ENCODE results near the gene GSTO2.
"Not testable (repeated sequence)": the region's sequence is repeated elsewhere in the genome, so short reads cannot be mapped to it uniquely, and the experiment has no call there.

Gene GSTO2

GRCh38 chr10:104268713-104269645, at the start of gene GSTO2:
TSS of gene GSTO2 (plus strand) at chr10:104269184. CDS start at chr10:104274916, 5,732 bp downstream.
- DNase-seq: peak; percentile 99

GRCh38 chr10:104220522-104220921, 48.5 kb upstream of the GSTO2 start:
- DNase-seq: no peak

GRCh38 chr10:104223304-104223703, 45.7 kb upstream of the GSTO2 start:
- DNase-seq: no peak

DNA sequence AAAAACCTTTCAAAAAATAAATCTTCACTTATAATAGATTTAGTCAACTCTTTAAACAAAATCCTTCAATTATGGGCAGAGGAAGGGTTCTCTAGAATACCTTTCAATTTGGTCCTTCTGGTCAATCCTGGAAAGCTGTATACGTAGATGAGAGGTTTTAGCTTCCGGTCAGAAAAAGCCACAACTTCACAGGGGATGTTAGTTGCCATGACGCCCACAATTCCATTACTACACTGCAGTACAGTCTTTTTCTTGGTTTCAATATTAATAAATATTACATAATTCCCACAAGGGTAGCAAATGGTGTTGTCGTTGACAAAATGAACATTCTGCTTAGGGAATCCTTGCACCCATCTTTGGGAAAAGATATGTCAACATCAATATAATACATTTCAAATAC, 38.5 kb upstream of the GSTO2 start:
- peak; percentile 13 for DNase-seq

DNA sequence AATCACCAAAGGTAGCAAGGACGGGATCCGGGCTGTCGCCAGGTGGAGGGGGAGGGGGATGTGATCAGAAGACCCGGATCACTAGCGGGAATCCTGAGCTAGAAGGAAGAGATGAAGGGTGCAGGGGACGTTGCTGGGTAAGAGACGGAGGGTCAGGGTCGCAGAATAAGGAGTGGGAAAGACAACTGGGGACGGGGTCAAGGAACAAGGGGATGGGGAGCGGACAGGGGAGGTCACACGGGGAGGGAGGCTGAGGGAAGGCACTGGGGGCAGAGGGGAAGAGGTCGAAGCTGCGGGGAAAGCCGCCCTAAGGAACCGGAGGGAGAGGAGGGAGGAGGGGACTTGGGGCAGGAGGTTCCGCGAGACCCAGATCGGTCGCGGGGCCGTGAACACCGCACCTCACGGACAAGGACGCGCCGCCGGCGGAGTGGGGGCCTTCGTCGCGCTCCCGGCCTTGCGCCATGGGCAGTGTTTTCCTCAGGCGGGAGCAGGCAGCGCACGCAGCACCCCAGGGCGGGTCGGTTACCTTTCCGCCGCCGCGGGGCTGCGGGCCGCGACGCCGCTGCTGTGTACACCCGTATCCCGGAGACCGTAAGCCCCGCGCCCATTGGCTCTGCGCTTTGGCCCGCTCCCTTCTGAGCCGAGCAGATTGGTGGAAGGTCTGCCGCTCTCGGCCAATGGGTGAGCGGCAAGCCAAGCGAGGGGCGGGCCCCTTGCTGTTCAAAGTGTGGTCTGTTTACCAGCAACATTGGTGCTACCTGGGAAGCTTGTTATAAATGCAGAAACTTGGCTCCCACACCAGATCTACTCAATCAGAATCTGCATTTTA, 37.0 kb upstream of the GSTO2 start, which contains the start of gene CFAP43:
CFAP43 (minus strand) TSS at position 581 of the 829 bp plus-strand sequence; CDS start at position 463, 118 bp downstream.
- peak; percentile 98 for DNase-seq

- no peak for DNase-seq
Measured at GRCh38 chr10:104232613-104233102, 36.3 kb upstream of the GSTO2 start.

DNA sequence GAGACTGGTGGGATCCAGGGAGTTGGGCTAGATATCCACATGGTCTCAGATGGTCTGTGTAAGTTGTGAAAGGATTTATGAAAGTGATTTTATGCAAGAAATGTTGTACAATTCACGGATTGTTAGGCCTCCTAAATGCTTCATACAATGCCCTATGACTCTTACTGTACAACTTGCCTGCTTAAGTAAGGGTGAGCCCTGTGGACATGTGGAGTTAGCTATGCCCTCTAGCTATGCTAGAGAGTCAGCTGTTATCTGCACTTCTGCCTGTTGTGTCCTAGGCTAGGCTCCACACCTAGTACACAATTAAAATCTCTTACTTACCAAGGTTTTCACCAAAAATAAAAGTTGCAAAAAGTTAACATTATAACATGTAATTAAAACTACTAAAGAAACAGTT, 35.2 kb upstream of the GSTO2 start:
- peak; percentile 15 for DNase-seq

DNA sequence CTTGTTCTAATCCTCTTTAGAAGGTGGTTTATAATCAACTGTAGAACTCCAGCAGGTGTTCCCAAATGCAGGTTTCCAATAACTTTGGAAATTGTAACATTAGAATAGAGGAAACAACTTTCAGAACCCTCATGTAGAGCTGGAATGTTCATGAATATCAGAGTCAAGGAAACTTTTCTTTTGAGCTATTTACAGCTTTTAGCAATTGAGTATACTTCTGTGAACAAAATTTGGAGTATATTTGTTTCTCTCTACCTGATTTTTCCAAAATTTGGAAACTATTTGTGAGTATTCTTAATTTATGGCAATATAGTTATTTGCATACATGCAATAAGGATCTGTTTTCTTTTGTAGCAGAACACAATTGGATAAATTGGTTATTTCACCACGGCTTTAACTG, 34.0 kb upstream of the GSTO2 start:
- DNase-seq: no peak

DNA sequence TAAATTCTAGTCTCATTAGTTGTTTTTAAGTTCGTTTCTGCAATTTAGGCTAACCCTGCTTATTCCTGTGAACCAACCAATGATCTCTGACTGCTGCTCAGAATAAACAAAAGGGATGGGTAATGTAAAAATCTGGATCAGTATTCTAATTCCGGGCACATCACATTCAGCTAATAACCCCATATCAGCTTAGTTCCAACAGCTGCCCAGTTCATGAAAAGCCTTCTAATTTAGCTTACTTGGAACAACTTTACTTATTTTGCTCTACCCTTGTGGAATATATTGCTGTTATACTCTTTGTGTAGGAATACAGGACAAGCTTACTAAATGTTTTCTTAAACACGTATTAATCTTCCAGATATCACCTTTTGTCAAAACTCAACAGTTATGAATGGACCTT, 33.2 kb upstream of the GSTO2 start:
- DNase-seq: no peak

DNA sequence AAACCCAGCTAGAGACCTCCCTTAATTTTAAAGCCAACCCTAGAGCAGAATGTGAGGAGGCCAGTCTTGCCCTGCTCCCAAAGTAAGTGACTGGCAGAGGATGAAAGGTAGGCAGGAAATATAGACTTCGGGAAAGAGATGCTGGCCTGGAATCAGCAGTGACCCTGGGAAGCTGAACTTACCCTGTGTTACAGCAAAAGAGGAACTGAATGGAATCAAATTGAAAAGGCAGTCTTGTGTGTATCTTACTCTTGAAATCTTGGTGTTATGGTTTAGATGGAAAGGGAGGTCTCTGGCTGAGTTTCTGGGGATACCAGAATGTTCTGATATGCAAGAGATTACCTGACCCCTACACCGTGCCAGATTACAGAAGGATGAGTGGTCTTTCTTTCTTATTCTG, 28.9 kb upstream of the GSTO2 start:
- DNase-seq: no peak

DNA sequence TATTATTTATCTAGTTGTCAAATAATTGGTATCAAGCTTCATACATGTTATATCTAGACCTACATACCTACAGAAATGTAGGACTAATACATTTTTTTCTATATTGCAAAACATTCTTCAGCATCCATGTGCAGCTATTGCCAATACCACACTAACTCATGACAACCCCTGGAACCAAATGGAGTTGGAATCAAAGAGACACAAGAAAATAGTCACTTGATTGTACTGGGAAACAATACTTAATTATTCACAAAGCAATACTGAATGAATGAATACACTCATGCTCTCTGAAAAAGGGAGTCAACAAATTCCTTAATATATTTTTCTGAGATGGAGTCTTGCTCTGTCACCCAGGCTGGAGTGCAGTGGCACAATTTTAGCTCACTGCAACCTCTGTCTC, 26.4 kb upstream of the GSTO2 start:
- no peak for DNase-seq

- DNase-seq: not testable (repeated sequence)
Measured at GRCh38 chr10:104243009-104243408, 26.0 kb upstream of the GSTO2 start.

DNA sequence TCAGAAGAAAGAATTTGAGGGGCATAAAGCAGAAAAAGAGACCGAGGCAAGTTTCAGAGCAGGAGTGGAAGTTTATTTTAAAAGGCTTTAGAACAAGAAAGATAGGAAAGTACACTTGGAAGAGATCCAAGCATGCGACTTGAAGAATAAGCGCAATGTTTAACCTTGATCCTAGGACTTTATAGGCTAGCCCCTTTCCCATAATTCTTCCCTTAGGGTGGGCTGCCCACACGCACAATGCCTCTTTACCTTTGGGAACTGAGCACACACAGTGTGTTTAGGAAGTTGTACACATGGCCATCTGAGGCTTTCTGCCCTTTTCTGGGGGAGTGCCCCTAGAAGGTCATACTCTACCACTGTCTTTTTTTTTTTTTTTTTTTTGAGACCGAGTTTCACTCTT, 25.5 kb upstream of the GSTO2 start:
- no peak for DNase-seq

DNA sequence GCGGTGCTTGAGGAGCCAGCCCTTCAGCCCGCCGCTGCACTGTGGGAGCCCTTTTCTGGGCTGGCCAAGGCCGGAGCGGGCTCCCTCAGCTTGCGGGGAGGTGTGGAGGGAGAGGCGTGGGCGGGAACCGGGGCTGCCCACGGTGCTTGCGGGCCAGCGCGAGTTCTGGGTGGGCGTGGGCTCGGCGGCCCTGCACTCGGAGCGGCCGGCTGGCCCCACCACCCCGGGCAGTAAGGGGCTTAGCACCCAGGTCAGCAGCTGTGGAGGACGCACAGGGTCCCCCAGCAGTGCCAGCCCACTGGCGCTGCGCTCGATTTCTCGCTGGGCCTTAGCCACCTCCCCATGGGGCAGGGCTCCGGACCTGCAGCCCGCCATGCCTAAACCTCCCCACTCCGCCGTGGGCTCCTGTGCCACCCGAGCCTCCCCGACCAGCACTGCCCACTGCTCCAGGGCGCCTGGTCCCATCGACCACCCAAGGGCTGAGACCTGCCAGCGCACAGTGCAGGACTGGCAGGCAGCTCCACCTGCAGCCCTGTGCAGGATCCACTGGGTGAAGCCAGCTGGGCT, 23.8 kb upstream of the GSTO2 start:
- DNase-seq: no peak

DNA sequence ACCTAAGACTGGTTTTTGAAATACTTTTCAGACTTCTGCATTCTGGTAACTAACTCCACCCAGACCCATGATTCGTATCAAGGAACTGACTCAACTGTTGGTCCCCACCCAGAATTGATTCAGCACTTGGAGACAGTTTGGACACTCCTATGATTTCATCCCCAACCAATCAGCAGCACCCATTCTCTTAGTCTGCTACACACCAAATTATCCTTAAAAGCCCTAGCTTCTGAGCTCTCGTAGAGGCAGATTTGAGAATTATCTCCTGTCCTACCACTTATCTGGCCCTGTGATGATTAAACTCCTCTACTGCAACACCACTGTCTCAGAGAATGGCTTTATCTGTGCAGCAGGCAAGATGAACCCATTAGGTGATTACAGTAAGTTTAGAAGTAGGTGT, 22.0 kb upstream of the GSTO2 start:
- DNase-seq: no peak

- DNase-seq: no peak
Measured at GRCh38 chr10:104247513-104248146, 21.4 kb upstream of the GSTO2 start.

- DNase-seq: not testable (repeated sequence)
Measured at GRCh38 chr10:104248931-104249330, 20.1 kb upstream of the GSTO2 start.

- DNase-seq: no peak
Measured at GRCh38 chr10:104250371-104250770, 18.6 kb upstream of the GSTO2 start.

GRCh38 chr10:104251443-104251842, 17.5 kb upstream of the GSTO2 start:
- DNase-seq: no peak

GRCh38 chr10:104252368-104252767, 16.6 kb upstream of the GSTO2 start:
- no peak for DNase-seq

DNA sequence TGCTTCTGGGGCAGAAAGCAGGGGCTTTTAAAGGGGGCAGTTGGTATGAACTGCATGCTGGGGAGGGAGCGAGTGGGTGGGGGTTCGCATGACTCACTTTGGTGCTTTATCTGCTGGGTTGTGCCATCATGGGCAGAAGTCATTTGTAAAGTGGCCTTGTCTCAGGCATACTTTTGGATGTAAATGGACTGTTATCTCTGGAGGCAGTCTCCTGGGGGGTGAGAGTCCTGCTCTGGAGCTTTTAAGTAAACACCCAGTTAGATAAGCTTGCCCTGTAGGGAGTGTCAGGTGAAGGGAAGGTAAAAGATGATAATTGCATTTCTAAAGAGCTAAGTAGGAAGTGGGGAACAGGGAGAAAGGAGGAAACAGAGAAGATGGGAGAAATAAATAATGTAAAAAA, 15.9 kb upstream of the GSTO2 start:
- no peak for DNase-seq

DNA sequence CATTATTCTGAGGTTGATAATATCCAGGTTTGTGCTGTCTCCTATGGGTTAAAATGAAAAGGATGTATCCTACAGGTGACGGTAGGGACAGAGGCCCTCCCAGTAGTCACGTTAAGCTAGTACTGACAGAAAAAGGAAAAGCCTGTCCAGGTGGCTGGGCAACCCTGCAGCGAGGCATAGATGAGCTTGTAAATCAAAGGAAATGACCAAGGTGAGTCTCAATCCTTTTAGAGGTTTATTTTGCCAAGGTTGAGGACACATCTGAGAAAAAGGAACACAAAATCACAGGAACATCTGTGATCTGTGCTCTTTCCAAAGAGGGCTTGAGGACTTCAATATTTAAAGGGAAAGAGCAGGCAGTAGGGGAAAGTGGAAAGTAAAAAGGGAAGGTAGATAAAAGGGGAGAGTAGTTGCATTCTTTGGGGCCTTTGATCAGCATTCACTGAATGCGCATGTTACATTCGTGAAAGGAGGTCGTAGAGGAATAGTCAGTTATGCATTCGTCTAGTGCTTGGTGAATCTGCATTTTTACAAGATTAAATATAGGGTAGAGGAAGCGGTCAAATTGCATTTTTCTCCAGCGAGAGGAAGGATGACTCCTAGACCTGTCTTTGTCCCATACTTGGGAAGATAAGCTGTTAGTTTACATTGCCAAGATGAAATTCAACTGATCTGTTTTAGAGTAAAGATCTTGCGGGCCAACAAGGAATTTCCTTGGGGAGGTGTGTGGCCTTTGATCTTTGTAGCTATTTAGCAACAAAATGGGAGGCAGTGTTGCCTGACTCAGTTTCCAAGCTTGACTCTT, 15.2 kb upstream of the GSTO2 start:
- DNase-seq: no peak
